ENCODE data around the gene GPC3.

The GPC3 gene

GRCh38 chrX:133746593-133746992 is 238.8 kb downstream of the GPC3 start (continued):
- TF ChIP-seq ZNF37A (tag by site-specific recombination; IDR thresholded peaks at IDR 0.05): no peak
- TF ChIP-seq ZNF394 (tag by site-specific recombination; IDR thresholded peaks at IDR 0.05; ENCODE audit: borderline replicate concordance): no peak
- no peak for TF ChIP-seq PRDM6 (tag by site-specific recombination; IDR thresholded peaks at IDR 0.05)
- TF ChIP-seq ZNF239 (tag by site-specific recombination; IDR thresholded peaks at IDR 0.05): no peak
- no peak for TF ChIP-seq ZNF529 (tag by site-specific recombination; IDR thresholded peaks at IDR 0.05; ENCODE audit: insufficient replicate concordance)

GRCh38 chrX:133745349-133745748 is 240.0 kb downstream of the GPC3 start:
- TF ChIP-seq ZNF549 (tag by site-specific recombination; IDR thresholded peaks at IDR 0.05) (no peak), ZNF26 (tag by site-specific recombination; IDR thresholded peaks at IDR 0.05) (no peak), ELK4 (IDR thresholded peaks at IDR 0.05; ENCODE audit: borderline replicate concordance, low read depth, low read length) (no peak), HOXD13 (CRISPR knock-in tag; IDR thresholded peaks at IDR 0.05; ENCODE audit: borderline replicate concordance) (no peak), HIC1 (tag by site-specific recombination; IDR thresholded peaks at IDR 0.05) (no peak), PRDM4 (tag by site-specific recombination; IDR thresholded peaks at IDR 0.05) (no peak), ZNF704 (tag by site-specific recombination; IDR thresholded peaks at IDR 0.05) (no peak), ZNF624 (tag by site-specific recombination; IDR thresholded peaks at IDR 0.05) (no peak), ZNF488 (tag by site-specific recombination; IDR thresholded peaks at IDR 0.05) (no peak), ZNF670 (tag by site-specific recombination; IDR thresholded peaks at IDR 0.05; ENCODE audit: low read depth) (no peak), ZBTB44 (tag by site-specific recombination; IDR thresholded peaks at IDR 0.05) (no peak), MEIS1 (CRISPR knock-in tag; IDR thresholded peaks at IDR 0.05; ENCODE audit: borderline replicate concordance) (no peak), ZFP41 (tag by site-specific recombination; IDR thresholded peaks at IDR 0.05; ENCODE audit: borderline replicate concordance) (no peak), AEBP2 (tag by site-specific recombination; IDR thresholded peaks at IDR 0.05; ENCODE audit: borderline replicate concordance) (no peak), ZNF394 (tag by site-specific recombination; IDR thresholded peaks at IDR 0.05; ENCODE audit: borderline replicate concordance) (no peak), SP2 (tag by site-specific recombination; IDR thresholded peaks at IDR 0.05) (no peak), ZNF266 (tag by site-specific recombination; IDR thresholded peaks at IDR 0.05; ENCODE audit: low read depth) (no peak)
- H3K4me1 ChIP-seq (ENCODE audit: control insufficient read depth, insufficient read depth, low read length): no peaks in the 10 kb centered on the region
- H3K36me3 ChIP-seq (ENCODE audit: control insufficient read depth in 2 of 2, insufficient read depth in 1 of 2, low read length in 2 of 2): no peaks in the 10 kb centered on the region
- H3K9me3 ChIP-seq (ENCODE audit: control insufficient read depth, insufficient read depth, low read depth, low read length): no peaks in the 10 kb centered on the region
- no peak overlapping the region for H3K4me3 ChIP-seq (ENCODE audit: low read depth, low read length)
- CTCF ChIA-PET: no interaction called here
- POLR2A ChIA-PET: no interaction called here
- H3K27ac ChIP-seq (ENCODE audit: extremely low read depth, low read depth, low read length): no peak overlapping the region

All from HEK293 (cell line).